Hepatic stellate cell (primary cell): ENCODE data around the gene COL5A1.

Experiments used
- DNase-seq: peaks from one replicate; pipeline ENCODE4 v3.0.0; 2011; ENCODE audit warnings: low spot score

The COL5A1 gene

DNA sequence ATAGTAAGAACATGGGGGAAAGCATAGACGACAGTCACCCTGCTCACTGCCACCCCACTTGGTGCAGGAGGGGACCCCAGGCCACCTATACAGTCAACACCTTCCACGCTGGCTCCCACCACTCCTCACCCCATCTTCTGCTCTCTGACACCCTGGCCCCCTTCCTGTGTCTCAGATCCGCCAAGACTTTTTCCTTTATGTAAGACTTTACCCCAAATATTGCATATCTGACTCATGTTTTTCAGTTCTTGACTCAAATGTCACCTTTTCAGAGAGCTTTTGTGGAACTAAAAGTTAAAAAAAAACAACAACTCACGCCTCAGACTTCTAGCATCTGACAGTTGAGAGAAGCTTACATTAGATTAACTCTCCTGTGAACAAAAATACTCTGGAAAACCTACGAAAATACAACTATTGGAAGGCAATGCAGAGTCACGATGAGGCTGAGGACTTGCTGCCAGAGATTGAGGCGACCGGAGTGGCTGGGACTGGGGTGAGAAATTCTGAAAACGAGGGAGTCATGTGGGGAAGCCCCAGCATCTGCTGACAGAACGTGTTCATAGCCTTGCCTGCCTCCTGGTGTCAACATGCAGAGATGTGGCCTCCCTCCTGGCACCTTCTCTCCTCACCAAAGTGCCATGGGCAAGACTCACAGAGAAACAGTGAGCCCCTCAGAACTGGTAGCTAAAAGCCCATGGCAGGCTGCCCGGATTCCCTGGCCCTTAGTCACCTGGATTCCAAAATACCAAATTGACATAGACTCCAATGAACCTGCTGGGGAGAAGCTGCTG lies 216.6 kb downstream of the COL5A1 start:
- no peak for DNase-seq

DNA sequence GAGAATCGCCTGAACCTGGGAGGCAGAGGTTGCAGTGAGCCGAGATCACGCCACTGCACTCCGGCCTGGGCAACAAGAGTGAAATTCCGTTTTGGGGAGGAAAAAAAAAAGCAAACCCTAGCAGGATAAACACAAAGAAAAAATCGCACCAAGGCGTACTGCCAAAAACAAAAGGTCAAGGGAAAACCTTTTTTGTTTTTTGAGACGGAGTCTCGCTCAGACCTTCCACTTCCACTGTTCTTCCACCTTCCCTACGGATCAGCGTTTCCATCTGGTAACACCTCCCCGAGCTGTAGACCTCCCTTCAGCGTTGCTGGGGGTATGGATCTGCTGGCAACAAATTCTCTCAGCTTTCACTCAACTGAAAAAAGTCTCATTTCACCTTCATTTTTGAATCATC lies 218.9 kb downstream of the COL5A1 start:
- no peak for DNase-seq

DNA sequence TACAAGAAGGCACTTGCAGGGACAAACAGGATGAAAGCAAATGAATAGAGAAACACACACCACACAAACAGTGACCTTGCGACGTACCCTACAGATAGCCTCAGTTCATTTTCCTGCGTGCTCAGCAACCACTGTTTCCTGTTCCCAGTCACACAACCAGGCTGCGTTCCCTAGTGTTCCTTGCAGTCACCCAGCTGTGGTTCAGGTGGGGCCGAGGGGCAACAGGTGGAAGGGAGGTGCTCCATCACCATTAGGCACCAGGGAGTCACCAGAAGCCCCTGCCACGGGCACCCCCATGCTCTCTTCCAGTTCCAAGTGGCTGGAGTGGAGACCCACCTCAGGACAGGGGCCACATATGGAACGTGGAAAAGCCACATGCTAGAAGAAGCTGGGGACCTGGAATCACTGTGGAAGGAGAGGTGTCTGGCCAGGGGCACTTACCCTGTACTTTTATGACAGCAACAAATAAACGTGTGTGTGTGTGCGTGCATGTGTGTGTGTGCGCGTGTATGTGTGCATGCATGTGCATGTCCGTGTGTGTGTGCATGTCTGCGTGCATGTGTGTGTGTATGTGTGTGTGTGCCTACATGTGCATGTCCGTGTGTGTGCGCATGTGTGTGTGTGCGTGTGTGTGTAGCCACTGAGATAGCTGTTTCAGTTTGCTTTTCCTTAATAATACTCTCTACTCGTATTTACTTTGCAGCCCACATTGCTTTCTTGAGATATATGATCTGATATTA lies 220.2 kb downstream of the COL5A1 start:
- no peak for DNase-seq

GRCh38 chr9:134863306-134863902 lies 221.8 kb downstream of the COL5A1 start:
- no peak for DNase-seq

GRCh38 chr9:134863941-134864820 lies 222.6 kb downstream of the COL5A1 start:
- DNase-seq, result peak; percentile 79

DNA sequence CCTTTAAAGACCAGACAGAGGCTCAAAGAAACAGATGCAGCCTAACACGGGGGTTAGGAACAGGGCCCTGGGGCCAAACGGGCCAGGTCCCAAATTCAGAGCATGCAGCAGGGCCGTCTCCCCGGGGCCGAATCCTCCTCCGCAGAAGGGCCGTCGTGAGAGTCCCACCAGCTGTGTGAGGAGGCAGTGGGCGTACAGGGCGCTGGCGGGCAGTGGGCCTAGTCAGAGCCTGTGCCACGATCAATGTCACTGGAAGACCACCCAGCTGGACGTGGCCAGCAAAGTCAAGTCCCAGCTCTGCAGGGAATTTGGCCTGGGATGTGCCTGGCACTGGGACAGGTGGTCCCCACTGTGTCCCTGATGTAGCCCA lies 223.2 kb downstream of the COL5A1 start:
- no peak for DNase-seq

- DNase-seq, result no peak
Measured at GRCh38 chr9:134867917-134868750, 226.5 kb downstream of the COL5A1 start.

DNA sequence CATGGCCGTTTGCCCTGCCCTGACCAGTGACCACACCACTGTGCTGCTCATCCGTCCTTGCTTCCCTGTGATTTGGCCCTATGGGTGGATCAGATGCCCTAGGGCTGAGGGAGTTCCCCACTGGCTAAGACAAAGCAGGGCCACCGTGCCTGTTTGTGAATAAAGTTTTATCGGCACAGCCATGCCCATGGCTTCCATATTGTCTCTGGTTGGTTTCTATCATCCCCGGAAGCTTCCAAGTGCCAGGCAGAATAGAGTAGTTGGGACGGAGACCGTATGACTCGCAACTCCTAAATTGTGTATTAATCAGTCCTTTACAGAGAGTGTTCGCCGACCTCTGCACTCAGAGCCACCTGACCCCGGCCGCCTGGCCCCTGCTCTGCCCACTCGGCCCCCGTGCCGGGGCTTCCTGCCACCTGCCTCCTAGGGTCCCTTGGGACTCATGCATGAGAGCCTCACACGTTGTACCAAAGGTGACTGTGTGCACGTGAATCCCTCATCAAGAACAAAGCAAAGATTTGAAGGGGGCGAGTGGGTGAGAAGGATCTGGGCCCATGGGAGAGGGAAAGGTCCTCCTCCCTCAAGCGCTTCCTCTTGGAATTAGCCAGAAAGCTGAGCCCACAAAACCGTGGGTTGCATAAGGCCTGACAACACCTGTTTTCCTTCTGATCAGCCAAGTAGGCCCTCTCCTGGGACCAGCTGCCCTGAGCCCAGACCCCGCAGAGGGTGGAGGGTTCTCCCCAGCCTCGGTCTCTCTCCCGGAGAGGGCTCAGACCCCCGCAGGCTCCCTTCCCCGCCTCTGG lies 227.3 kb downstream of the COL5A1 start:
- no peak for DNase-seq

GRCh38 chr9:134869554-134870300 lies 228.1 kb downstream of the COL5A1 start:
- DNase-seq, result no peak

- no peak for DNase-seq
Measured at GRCh38 chr9:134870301-134870694, 228.7 kb downstream of the COL5A1 start.

- no peak for DNase-seq
Measured at GRCh38 chr9:134870746-134871662, 229.4 kb downstream of the COL5A1 start.

GRCh38 chr9:134871697-134872340 lies 230.2 kb downstream of the COL5A1 start:
- peak; percentile 73 for DNase-seq

GRCh38 chr9:134872482-134873231 lies 231.1 kb downstream of the COL5A1 start:
- DNase-seq, result no peak

GRCh38 chr9:134875371-134875770 lies 233.8 kb downstream of the COL5A1 start:
- DNase-seq, result no peak

DNA sequence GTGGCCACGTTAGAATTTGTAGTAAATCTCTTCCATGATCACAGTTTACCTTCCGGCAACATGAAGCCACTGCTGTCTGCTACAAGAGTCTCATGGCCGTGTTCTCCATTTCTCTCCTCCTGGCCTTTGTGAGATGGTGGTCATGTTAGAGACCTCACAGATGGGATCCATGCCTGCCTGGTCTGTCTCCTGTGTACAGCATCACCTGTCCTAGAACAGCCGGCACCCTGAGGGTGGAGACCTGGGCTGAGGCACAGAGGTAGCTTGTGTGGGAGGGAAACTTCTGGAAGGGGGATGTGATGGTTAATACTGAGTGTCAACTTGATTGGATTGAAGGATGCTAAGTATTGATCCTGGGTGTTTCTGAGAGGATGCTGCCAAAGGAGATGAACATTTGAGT lies 235.9 kb downstream of the COL5A1 start:
- DNase-seq, result no peak

DNA sequence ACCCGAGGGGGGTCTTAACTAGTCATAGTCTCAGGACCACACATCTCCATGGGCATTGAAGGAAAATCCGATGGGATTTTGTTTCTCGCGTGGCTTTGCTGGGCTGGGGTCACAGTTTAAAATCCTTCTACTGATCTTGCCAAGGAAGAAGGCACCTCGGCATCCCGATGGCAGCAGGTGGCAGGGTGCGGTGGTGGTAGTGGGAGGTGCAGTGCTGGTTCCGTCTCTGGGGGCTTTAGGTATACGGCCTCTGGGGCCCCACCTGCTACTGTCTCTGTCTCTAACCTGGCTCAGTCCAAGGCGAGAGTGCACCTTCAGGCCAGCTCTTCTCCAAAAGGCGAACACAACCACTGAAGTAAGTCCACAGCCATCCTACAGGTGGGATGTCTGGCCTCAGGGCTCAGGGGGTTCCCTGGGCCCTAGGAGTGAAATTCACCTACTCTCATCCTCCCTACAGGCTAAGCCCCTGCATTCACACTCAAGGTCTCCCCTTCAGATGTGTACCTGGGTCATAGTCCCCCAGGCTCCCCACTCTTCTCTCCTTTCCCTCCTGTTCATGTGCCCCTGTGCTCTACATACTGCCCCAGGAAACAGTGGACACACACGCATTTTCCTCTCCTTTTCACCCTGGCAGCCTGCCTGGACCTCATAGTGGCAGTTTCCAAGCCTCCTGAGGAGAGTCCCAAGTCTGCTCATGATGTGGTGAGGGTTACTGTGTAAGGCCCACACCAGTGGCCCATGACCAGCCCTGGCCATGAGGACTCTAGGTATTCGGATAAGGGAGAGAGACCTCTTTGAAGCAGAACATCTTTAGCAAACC lies 238.3 kb downstream of the COL5A1 start:
- no peak for DNase-seq
